ENCODE data around the gene SETBP1.

- TF ChIP-seq, protein P1, sequence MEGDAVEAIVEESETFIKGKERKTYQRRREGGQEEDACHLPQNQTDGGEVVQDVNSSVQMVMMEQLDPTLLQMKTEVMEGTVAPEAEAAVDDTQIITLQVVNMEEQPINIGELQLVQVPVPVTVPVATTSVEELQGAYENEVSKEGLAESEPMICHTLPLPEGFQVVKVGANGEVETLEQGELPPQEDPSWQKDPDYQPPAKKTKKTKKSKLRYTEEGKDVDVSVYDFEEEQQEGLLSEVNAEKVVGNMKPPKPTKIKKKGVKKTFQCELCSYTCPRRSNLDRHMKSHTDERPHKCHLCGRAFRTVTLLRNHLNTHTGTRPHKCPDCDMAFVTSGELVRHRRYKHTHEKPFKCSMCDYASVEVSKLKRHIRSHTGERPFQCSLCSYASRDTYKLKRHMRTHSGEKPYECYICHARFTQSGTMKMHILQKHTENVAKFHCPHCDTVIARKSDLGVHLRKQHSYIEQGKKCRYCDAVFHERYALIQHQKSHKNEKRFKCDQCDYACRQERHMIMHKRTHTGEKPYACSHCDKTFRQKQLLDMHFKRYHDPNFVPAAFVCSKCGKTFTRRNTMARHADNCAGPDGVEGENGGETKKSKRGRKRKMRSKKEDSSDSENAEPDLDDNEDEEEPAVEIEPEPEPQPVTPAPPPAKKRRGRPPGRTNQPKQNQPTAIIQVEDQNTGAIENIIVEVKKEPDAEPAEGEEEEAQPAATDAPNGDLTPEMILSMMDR (IDR thresholded peaks at IDR 0.05; ENCODE audit: low read depth, low read length, poor library complexity, severe bottlenecking), result no peak
- TF ChIP-seq EZH2phosphoT487 (IDR thresholded peaks at IDR 0.05; ENCODE audit: borderline replicate concordance, low read length), result no peak
Observed at GRCh38 chr18:44643004-44643403, 37.7 kb upstream of the SETBP1 start.
